Activated naive CD8-positive, alpha-beta T cell (primary cell): ENCODE data around the gene HIC1.
A peak's percentile ranks its signal among the peaks of the same experiment; 100 is the strongest.

Experiments used
- H3K27ac Mint-ChIP-seq: one replicate; pipeline ENCODE4 v1.8.0; 2021; ENCODE audit warnings: mixed read lengths
- H3K27me3 Mint-ChIP-seq: one replicate; pipeline ENCODE4 v1.8.0; 2021; ENCODE audit warnings: mixed read lengths
- H3K36me3 Mint-ChIP-seq: one replicate; pipeline ENCODE4 v1.8.0; 2021; ENCODE audit warnings: mixed read lengths
- H3K4me1 Mint-ChIP-seq: one replicate; pipeline ENCODE4 v1.8.0; 2021; ENCODE audit warnings: low read depth, mixed read lengths
- H3K4me3 Mint-ChIP-seq: one replicate; pipeline ENCODE4 v1.8.0; 2021; ENCODE audit warnings: mild to moderate bottlenecking, mixed read lengths
- H3K9me3 Mint-ChIP-seq: one replicate; pipeline ENCODE4 v1.8.0; 2021; ENCODE audit warnings: low read depth, mixed read lengths

The HIC1 gene

DNA sequence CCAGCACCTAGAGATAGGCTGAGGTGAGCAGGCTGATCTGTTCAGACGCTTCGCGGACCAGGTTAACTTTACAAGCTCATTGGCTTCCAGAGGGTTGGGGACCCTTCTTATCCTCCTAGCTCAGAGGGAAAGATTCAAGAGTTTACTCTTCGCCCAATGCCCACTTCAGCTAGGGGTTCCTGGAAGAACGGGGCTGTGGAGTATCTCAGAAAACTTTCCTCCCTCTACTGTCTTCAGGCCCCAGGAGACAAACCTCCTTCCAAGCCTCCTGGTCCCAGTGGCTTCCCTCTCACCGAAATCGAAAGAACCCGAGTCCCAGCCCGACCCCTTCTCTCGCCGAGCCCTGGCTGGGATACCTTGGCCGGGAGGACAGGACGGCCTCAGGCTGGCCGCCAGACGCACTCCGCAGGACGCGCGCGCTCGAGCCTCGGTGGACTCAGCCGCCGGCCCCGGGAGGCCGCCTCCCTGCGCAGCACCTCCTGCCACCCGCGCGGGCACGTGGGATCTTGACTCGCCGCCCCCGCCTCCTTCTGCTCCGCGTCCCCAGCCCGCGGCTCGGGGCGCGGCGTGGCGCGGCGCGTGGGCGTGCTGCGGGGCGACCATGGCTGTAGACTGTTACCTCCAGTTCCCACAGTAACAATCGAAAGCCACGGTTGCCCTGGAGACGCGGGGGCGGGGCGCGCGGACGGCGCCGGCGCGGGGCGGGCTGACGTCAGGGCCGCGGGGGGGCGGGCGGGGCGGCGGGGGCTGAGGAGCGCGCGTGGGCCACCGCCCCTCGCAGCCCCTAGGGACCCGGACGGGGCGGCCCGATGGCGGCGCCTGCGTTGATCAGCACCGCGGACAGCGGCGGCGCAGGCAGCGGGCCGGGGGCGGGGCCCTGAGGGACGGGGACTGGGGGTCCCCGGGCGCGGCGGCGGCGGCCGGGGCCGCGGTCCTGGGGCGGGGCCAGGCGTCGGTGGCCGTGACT is 5.3 kb upstream of the HIC1 start:
- peak overlapping the region; percentile 28 for H3K27ac Mint-ChIP-seq
- H3K36me3 Mint-ChIP-seq, result no peaks in the 10 kb centered on the region
- H3K4me1 Mint-ChIP-seq, result peaks cover 26% of the 10 kb centered on the region
- H3K9me3 Mint-ChIP-seq, result no peaks in the 10 kb centered on the region
- no peaks in the 10 kb centered on the region for H3K27me3 Mint-ChIP-seq
- H3K4me3 Mint-ChIP-seq, result peak overlapping the region; percentile 82

DNA sequence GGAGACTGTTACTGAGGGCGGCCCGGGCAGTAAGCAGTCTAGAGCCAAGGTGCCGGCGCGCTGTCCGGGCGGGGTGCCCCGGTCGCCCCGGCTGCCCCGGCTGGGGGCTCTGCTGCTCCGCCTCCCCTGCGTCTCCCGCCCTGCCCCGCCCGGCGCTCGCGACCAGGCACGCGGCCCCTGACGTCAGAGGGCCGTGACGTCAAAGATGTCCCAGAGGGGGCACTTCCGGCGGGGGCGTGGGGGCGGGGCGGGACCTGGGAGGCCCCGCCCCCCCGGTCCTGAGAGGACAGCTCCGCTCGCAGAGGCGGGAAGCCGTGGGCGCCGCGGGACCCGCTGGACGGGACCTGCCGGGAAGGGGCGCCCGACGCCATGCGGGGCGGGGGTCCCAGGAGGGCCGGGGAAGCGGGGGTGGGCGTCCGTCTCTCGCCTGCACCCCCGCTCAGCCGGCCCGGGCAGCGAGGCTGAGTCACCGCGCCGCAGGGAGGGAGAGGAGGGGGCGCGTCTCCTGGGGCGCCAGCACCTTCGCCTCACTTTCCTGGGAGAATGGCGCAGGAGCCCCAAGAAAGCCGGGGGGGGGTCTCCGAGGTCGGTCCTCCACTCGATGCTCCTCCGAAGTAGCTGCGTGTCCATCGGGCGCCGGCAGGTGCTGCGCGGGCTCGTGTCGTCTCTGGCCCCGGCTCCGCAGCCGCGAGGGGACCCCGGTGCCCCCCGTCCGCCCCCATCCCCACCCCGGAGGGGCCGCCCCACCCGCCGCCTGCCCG is 4.4 kb upstream of the HIC1 start:
- Mint-ChIP-seq H3K4me3 (no peak overlapping the region), H3K4me1 (peaks cover 24% of the 10 kb centered on the region), H3K36me3 (no peaks in the 10 kb centered on the region), H3K27me3 (no peaks in the 10 kb centered on the region), H3K27ac (no peak overlapping the region), H3K9me3 (no peaks in the 10 kb centered on the region)

DNA sequence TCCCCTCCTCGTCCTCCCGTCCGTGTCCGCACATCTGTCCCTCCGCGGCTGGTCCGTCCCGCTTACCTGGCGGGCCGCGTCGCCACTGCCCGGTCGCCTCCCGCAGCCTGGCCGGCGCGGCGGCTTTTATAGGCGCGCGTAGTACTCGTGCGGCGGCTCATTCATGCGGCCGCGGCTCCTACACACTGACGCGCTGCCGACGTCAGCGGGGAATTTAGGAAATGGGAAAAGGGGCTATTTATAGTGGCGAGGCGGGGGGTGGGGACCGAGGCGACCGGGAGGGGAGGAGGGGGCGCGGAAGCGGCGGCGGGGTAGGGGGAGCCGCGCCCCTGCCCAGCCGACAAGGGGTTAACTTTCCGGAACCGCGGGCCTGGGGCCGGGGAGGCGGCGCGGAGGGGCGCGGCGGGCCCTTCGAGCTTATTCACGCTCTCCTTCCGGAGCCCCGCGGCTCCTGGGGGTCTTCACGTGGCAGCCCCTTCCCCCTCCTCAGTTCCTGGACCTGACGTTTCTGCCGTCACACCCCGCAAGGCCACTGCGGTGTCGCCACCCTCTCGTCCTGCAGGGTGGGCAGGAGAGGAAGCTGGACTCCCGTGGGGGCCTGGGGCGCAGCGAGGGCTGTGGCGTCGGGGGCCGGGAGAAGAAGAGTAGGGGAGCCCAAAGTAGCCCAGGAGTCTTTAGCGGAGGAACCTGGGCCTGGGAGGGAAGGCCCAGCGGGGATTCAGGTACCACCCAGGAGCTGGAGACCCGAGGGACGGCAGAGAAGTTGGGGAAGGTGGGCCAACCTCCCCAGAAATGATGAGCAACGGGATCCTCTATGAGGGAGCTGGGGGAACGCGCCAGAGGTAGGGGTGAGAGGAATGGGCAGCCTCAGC is 3.6 kb upstream of the HIC1 start:
- no peaks in the 10 kb centered on the region for H3K36me3 Mint-ChIP-seq
- no peak overlapping the region for H3K27ac Mint-ChIP-seq
- no peaks in the 10 kb centered on the region for H3K27me3 Mint-ChIP-seq
- H3K4me1 Mint-ChIP-seq, result peaks cover 24% of the 10 kb centered on the region
- H3K4me3 Mint-ChIP-seq, result peak overlapping the region; percentile 54
- no peaks in the 10 kb centered on the region for H3K9me3 Mint-ChIP-seq

DNA sequence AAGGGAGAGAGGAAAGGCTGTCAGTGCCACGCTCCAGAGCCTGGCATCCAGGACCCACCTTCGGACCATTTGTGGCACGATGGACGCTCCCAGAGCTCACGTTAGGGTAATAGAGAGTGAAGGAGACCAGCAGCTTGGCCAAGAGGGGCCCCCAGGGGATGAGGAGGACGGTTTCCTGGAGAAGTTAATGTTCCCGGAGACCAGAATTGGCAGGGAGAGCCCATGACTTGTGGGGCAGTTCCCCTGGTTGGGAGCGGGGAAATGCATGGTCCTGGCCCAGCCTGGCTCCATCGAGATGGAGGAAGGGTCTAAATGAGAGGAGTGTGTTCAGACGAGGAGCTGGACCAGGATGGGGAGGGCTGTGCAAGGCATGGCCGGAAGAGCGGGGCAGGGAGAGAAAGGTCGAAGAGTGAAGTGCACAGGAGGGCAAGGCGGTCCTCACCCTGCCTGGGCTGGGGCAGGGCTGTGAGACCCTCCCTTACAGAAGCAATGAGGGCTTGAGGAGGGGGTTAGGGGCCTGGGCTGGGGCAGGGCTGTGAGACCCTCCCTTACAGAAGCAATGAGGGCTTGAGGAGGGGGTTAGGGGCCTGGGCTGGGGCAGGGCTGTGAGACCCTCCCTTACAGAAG is 2.9 kb upstream of the HIC1 start:
- Mint-ChIP-seq H3K36me3 (no peaks in the 10 kb centered on the region), H3K4me1 (peaks cover 24% of the 10 kb centered on the region), H3K9me3 (no peaks in the 10 kb centered on the region), H3K27me3 (no peaks in the 10 kb centered on the region), H3K27ac (no peak overlapping the region), H3K4me3 (peak overlapping the region; percentile 54)

DNA sequence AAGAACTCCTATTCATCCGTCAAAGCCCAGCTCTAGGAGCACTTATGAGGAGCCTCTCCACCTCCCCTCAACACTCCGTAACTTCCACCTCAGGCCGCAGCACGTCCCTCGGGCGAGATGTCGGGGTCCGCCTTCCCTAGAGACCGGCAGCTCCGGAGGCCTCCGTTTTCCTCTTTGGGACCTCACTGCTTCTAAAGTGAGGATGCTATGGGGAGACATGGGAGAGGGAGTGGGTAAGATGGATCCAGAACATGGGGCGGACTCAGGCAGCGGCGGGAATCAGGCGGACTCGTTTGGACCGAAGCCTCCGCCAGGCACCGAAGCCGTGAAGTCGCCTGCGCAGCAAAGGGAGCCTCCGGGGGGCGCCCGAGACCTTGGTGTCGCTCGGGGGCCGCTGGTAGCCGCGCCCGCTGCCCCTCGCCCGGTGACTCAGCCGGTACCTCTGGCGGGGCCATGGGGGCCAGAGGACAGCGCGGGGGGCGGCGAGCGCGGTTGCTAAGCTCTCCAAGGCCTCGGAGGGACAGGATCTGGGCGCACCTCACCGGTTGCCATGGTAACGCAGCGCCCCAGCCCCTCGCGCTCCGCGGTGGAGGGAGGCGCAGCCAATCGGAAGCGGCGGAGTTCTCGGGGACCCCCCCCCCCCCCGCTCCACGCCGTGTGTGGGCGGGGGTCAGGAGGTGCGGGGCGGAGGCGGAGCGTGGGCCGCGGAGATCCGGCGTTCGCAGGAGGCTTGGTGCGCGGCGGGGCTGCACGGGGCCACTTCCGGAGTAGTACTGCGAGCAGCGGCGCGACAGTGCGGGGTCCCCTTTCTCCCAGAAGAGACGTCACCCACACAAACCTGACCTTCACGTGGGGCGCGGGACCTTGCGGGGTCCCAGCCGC is 1.3 kb upstream of the HIC1 start:
- Mint-ChIP-seq H3K36me3 (no peaks in the 10 kb centered on the region), H3K4me3 (peak overlapping the region; percentile 79), H3K27me3 (no peaks in the 10 kb centered on the region), H3K4me1 (peaks cover 22% of the 10 kb centered on the region), H3K27ac (peak overlapping the region; percentile 41), H3K9me3 (no peaks in the 10 kb centered on the region)

DNA sequence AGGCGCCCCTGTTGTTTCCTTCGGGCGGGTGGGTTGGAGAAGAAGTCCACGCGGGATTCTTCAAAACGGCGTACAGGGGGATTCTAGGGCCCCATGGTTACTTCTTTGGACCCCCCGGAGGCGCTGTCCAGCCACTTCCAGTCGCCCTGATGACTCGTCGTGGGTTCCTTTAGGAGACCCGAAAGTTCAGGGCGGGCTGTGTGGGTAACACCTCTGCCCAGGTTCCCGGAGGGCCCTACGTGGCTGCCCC is 716 bp upstream of the HIC1 start:
- Mint-ChIP-seq H3K27me3 (no peaks in the 10 kb centered on the region), H3K9me3 (no peaks in the 10 kb centered on the region), H3K27ac (peak overlapping the region; percentile 58)

DNA sequence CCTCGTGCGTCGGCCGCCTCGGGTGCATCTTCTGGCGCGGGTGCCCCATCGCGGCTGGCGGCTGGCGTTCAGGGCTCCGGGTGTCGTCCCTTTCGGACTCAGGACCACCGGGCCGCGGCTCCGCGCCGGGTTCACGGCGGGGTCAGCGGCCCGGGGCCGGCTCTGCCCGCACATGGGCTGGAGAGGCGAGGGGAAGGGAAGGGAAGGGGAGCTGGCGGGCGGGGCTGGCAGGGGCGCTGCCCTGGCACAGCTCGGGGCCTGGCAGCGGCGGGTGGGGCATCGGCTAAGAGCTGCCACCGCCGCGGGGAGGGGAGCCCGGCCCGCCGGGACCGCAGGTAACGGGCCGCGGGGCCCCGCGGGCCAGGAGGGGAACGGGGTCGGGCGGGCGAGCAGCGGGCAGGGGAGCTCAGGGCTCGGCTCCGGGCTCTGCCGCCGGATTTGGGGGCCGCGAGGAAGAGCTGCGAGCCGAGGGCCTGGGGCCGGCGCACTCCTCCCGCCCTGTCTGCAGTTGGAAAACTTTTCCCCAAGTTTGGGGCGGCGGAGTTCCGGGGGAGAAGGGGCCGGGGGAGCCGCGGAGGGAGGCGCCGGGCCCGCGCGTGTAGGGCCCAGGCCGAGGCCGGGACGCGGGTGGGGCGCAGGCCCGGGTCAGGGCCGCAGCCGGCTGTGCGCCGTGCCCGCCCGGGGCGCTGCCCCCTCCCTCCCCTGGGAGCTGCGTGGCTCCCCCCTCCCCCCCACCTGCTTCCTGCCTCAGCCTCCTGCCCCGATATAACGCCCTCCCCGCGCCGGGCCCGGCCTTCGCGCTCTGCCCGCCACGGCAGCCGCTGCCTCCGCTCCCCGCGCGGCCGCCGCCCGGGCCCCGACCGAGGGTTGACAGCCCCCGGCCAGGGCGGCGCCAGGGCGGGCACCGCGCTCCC is 646 bp downstream of the HIC1 start:
- peak overlapping the region; percentile 80 for H3K4me3 Mint-ChIP-seq
- peaks cover 3% of the 10 kb centered on the region for H3K27me3 Mint-ChIP-seq
- peaks cover 18% of the 10 kb centered on the region for H3K4me1 Mint-ChIP-seq
- no peaks in the 10 kb centered on the region for H3K9me3 Mint-ChIP-seq
- no peak overlapping the region for H3K27ac Mint-ChIP-seq
- H3K36me3 Mint-ChIP-seq, result peaks cover 4% of the 10 kb centered on the region

More for the DNA sequence above, 716 bp upstream of the HIC1 start:
- Mint-ChIP-seq H3K4me3 (peak overlapping the region; percentile 79), H3K36me3 (no peaks in the 10 kb centered on the region), H3K4me1 (peaks cover 16% of the 10 kb centered on the region)

DNA sequence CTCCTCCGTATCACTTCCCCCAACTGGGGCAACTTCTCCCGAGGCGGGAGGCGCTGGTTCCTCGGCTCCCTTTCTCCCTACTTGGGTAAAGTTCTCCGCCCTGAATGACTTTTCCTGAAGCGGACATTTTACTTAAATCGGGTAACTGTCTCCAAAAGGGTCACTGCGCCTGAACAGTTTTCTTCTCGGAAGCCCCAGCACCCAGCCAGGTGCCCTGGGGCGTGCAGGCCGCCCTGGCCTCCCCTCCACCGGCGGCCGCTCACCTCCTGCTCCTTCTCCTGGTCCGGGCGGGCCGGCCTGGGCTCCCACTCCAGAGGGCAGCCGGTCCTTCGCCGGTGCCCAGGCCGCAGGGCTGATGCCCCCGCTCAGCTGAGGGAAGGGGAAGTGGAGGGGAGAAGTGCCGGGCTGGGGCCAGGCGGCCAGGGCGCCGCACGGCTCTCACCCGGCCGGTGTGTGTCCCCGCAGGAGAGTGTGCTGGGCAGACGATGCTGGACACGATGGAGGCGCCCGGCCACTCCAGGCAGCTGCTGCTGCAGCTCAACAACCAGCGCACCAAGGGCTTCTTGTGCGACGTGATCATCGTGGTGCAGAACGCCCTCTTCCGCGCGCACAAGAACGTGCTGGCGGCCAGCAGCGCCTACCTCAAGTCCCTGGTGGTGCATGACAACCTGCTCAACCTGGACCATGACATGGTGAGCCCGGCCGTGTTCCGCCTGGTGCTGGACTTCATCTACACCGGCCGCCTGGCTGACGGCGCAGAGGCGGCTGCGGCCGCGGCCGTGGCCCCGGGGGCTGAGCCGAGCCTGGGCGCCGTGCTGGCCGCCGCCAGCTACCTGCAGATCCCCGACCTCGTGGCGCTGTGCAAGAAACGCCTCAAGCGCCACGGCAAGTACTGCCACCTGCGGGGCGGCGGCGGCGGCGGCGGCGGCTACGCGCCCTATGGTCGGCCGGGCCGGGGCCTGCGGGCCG is 1.6 kb downstream of the HIC1 start:
- H3K27ac Mint-ChIP-seq, result peak overlapping the region; percentile 34
- no peaks in the 10 kb centered on the region for H3K9me3 Mint-ChIP-seq
- H3K4me3 Mint-ChIP-seq, result peak overlapping the region; percentile 80
- H3K36me3 Mint-ChIP-seq, result peaks cover 6% of the 10 kb centered on the region
- H3K27me3 Mint-ChIP-seq, result peaks cover 3% of the 10 kb centered on the region
- H3K4me1 Mint-ChIP-seq, result peaks cover 18% of the 10 kb centered on the region

DNA sequence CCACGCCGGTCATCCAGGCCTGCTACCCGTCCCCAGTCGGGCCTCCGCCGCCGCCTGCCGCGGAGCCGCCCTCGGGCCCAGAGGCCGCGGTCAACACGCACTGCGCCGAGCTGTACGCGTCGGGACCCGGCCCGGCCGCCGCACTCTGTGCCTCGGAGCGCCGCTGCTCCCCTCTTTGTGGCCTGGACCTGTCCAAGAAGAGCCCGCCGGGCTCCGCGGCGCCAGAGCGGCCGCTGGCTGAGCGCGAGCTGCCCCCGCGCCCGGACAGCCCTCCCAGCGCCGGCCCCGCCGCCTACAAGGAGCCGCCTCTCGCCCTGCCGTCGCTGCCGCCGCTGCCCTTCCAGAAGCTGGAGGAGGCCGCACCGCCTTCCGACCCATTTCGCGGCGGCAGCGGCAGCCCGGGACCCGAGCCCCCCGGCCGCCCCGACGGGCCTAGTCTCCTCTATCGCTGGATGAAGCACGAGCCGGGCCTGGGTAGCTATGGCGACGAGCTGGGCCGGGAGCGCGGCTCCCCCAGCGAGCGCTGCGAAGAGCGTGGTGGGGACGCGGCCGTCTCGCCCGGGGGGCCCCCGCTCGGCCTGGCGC is 2.4 kb downstream of the HIC1 start:
- H3K9me3 Mint-ChIP-seq, result no peaks in the 10 kb centered on the region
- H3K4me1 Mint-ChIP-seq, result peaks cover 12% of the 10 kb centered on the region
- H3K36me3 Mint-ChIP-seq, result peaks cover 10% of the 10 kb centered on the region
- H3K27me3 Mint-ChIP-seq, result peaks cover 3% of the 10 kb centered on the region
- no peak overlapping the region for H3K27ac Mint-ChIP-seq
- H3K4me3 Mint-ChIP-seq, result no peak overlapping the region

DNA sequence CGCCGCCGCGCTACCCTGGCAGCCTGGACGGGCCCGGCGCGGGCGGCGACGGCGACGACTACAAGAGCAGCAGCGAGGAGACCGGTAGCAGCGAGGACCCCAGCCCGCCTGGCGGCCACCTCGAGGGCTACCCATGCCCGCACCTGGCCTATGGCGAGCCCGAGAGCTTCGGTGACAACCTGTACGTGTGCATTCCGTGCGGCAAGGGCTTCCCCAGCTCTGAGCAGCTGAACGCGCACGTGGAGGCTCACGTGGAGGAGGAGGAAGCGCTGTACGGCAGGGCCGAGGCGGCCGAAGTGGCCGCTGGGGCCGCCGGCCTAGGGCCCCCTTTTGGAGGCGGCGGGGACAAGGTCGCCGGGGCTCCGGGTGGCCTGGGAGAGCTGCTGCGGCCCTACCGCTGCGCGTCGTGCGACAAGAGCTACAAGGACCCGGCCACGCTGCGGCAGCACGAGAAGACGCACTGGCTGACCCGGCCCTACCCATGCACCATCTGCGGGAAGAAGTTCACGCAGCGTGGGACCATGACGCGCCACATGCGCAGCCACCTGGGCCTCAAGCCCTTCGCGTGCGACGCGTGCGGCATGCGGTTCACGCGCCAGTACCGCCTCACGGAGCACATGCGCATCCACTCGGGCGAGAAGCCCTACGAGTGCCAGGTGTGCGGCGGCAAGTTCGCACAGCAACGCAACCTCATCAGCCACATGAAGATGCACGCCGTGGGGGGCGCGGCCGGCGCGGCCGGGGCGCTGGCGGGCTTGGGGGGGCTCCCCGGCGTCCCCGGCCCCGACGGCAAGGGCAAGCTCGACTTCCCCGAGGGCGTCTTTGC is 3.1 kb downstream of the HIC1 start:
- Mint-ChIP-seq H3K36me3 (peaks cover 12% of the 10 kb centered on the region), H3K4me3 (peak overlapping the region; percentile 51), H3K27ac (no peak overlapping the region), H3K27me3 (peaks cover 3% of the 10 kb centered on the region), H3K4me1 (peaks cover 11% of the 10 kb centered on the region), H3K9me3 (no peaks in the 10 kb centered on the region)
